Astrocyte of the spinal cord (primary cell): ENCODE results near the gene NPEPL1.

Source experiments
- DNase-seq: peaks from one replicate; pipeline ENCODE4 v3.0.0; 2011; ENCODE audit warnings: low read depth, low spot score
- H3K4me3 ChIP-seq: 2 replicates; pipeline ENCODE4 v1.5.1; 2011; ENCODE audit warnings: low read depth, mild to moderate bottlenecking, low read length, moderate library complexity
- in situ Hi-C: cut with HindIII; loops from 2 replicates; pipeline ENCODE4 v1.10.0; 2017; ENCODE audit warnings: low sequenced_read_pairs
- TF ChIP-seq, protein P1 (sequence below): IDR thresholded peaks from 2 replicates; pipeline ENCODE4 v1.5.1; 2012; ENCODE audit warnings: low read depth, mild to moderate bottlenecking, low read length, inconsistent platforms

NPEPL1 gene

DNA sequence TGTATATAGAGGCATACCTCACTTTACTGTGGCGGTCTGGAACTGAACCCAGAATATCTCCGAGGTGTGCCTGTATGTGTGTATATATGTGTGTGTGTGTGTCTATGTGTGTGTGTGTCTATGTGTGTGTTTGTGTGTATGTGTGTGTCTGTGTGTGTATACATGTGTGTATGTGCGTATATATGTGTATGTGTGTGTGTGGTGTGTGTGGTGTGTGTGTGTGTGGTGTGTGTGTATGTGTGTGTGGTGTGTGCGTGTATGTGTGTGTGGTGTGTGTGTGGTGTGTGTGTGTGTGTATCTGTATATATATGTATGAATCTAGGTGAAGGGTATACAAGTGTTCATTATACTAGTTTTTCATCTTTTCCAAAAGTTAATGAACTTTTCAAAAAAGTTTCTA lies 4.2 kb upstream of the NPEPL1 start:
- no peak overlapping the region for H3K4me3 ChIP-seq
- TF ChIP-seq, protein P1, sequence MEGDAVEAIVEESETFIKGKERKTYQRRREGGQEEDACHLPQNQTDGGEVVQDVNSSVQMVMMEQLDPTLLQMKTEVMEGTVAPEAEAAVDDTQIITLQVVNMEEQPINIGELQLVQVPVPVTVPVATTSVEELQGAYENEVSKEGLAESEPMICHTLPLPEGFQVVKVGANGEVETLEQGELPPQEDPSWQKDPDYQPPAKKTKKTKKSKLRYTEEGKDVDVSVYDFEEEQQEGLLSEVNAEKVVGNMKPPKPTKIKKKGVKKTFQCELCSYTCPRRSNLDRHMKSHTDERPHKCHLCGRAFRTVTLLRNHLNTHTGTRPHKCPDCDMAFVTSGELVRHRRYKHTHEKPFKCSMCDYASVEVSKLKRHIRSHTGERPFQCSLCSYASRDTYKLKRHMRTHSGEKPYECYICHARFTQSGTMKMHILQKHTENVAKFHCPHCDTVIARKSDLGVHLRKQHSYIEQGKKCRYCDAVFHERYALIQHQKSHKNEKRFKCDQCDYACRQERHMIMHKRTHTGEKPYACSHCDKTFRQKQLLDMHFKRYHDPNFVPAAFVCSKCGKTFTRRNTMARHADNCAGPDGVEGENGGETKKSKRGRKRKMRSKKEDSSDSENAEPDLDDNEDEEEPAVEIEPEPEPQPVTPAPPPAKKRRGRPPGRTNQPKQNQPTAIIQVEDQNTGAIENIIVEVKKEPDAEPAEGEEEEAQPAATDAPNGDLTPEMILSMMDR: no peak
- no peak for DNase-seq
- in situ Hi-C loops: no loop called here

DNA sequence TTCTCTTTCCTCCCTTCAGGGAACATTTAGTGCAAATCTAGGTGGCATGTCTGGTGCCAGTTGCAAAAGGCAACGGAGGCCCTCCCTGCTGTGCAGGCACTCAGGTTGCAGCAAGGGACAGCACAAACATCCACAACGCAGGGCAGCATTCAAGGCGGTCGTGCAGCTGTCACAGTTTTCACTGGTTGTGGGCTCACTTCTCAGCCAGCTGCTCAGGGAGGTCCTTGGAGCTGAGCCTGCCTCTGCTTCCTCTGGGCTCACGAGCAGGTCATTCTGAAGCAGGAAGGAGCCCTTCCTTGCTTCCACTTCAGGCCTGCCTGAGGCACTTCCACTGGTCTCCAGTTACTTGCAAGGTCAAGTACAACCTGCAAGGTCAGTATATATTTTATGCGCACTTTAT lies 3.8 kb upstream of the NPEPL1 start:
- no peak overlapping the region for H3K4me3 ChIP-seq
- in situ Hi-C loops: no loop called here
- no peak for DNase-seq
- TF ChIP-seq, protein P1: no peak

DNA sequence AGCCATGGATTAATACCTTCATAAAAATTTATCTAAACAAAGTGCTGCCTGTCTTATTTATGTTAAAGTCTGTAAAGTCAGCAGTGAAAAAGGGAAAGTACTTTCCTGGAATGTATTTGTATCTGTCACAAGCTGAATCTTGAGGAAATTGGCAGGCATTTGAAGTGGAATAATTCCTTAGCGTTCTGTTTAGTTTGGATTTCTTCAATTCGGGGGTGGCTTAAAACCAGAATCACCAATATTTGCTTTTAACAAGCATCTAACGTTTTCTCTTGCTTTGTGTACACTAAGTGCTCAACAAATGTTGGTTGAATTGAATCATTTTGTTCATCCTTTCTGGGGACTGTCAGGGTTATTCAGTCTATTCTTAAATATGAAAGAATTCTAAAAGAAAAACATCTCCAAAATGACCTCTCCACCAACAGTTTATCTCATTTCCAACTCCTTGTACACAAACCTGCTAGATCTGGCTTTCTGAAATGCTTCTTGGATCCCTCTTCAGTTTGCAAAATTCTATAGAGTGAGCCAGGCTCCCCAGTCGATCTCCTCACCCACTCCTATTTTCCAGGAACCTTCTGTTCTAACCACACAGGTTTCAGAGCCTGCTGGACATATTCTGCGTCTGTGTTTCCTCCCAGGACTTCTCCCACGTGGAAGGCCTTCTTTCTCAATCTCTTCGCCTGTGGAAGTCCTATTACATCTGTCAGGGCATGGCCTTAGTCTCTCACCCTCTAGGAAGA lies 2.0 kb upstream of the NPEPL1 start:
- TF ChIP-seq, protein P1: no peak
- in situ Hi-C loops: no loop called here
- H3K4me3 ChIP-seq: no peak overlapping the region
- DNase-seq: no peak

DNA sequence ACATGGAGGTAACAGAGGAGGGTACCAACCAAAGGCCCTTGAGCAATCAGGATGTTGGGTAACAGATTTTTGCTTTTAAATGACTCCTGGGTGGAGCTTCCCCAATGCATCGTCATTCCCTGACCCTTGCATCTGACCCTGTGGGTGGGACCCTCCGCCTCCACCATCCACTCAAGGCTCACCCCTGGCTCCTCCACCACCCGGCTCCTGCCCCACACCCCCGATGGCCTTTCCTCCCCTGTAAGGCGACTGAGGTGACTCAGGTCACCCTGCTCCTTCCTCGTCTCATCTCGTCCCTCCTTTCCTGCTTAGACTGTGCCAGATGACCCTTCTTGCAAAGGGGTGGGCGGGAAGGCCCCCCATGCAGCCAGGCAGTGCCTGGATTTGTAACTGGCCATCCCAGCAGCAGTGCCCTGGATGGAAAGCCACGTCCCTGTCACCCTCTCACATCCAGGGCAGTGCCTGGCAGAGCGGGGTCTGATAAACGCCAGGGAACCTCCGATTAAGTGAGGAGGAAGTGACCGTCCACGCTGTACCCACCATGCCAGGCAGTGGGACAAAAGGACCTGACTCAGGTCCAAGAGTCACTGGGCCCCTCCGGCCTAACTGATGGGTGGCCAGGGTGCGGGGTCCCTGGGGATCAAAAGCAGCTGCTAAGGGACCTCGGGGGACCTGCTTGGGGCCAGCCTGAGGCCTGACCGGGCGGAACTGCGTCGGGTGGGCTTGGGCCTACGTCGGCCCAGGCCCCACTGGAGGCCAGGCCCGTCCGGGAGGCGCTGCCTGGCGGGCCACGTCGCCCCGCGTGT lies 624 bp upstream of the NPEPL1 start:
- DNase-seq: no peak
- in situ Hi-C loops: no loop called here
- no peak overlapping the region for H3K4me3 ChIP-seq
- TF ChIP-seq, protein P1: no peak

DNA sequence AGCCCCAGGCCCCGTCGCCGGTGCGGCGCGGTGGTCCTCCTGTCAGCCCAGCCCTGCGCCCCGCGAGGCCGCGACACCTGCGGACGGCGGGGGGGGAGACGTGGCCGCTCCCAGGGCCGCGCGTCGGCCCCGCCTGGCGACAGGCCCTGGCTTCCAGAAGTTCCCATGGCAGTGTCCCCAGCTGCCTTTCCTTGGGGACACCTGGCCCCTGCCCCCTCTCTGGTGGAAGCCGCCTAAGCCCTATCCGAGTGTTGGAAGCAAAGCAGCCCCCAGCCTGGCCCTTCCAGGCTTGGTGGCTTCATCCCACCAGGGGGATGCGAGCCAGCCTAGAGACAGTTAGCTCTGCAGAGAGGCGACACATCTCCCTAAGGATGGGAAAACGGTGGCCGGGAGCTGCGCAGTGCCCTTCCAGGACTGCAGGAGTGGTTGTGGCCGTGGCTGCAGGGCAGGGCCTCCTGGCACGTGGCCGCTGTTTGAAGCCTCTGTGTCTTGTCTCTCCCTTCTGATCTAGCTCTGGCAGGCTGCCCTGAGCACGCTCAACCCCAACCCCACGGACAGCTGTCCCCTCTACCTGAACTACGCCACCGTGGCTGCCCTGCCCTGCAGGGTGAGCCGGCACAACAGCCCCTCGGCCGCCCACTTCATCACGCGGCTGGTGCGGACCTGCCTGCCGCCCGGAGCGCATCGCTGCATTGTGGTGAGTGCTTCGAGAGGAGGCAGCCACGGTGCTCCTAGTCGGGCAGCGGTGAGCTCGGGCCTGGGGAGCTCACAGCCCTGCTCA lies 816 bp downstream of the NPEPL1 start:
- H3K4me3 ChIP-seq: peak overlapping the region; percentile 29
- TF ChIP-seq, protein P1: no peak
- DNase-seq: no peak
- in situ Hi-C loops: no loop called here
